ENCODE measurements around the gene PRKAR2B. TPM values are rescaled to one million over a fixed set of nuclear protein-coding genes. Genes with fewer than 3 reads are reported as not detected.
A peak's percentile ranks its signal among the peaks of the same experiment; 100 is the strongest.

The PRKAR2B gene
- total and polyA plus RNA-seq, 8 donors: 4.3 to 15.0 (median 11.9) TPM

DNA sequence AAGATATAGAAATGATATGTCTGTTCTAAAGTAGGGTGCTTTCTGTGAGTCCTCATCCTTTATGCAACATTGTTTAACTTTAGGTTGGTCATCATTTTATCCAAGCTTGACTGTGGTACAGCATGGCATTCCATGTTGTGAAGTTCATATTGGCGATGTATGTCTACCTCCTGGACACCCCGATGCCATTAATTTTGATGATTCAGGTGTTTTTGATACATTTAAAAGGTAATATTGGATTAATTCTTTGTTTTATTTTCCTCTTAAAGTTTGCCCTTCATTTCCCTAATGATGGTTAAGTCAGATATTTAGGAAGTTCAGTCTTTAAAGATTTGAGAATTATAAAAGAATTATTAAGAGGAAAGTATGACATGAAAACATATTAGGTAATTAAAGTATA lies 145.6 kb downstream of the PRKAR2B start:
- no peak overlapping the region for H3K27ac ChIP-seq
- peaks cover 0 to 7% of the 10 kb centered on the region in 2 donors for H3K4me1 ChIP-seq
- TF ChIP-seq, protein P1, sequence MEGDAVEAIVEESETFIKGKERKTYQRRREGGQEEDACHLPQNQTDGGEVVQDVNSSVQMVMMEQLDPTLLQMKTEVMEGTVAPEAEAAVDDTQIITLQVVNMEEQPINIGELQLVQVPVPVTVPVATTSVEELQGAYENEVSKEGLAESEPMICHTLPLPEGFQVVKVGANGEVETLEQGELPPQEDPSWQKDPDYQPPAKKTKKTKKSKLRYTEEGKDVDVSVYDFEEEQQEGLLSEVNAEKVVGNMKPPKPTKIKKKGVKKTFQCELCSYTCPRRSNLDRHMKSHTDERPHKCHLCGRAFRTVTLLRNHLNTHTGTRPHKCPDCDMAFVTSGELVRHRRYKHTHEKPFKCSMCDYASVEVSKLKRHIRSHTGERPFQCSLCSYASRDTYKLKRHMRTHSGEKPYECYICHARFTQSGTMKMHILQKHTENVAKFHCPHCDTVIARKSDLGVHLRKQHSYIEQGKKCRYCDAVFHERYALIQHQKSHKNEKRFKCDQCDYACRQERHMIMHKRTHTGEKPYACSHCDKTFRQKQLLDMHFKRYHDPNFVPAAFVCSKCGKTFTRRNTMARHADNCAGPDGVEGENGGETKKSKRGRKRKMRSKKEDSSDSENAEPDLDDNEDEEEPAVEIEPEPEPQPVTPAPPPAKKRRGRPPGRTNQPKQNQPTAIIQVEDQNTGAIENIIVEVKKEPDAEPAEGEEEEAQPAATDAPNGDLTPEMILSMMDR (IDR thresholded peaks at IDR 0.05): no peak
- H3K27me3 ChIP-seq: no peaks in the 10 kb centered on the region
- H3K9me3 ChIP-seq: no peaks in the 10 kb centered on the region
- DNase-seq (no peak), ATAC-seq (no peak)
- intact Hi-C loops (cut with DNase I): no loop called here
- peaks cover 4 to 81% of the 10 kb centered on the region in 2 donors for H3K36me3 ChIP-seq
- H3K4me3 ChIP-seq: no peak overlapping the region

DNA sequence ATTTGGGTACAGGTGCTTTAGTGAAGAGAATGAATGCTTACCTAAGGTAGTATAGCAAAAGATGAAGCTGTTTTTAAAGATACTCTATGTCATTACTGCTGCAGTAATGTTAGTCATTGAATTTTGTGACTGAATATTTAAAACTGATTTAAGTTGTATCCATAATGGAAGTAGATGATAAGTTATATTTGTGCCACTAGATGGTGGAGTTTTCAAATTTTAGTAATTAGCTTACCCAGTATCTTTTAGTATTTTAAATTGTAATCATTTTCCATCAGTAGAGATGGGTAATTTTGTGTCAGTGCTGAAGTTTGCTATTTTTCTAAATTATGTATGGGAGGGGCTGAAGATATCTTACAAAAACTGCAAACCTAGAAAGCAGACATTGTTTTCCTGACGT lies 149.5 kb downstream of the PRKAR2B start:
- Histone ChIP-seq H3K27me3 (no peaks in the 10 kb centered on the region), H3K9me3 (no peaks in the 10 kb centered on the region), H3K36me3 (peaks cover 4 to 79% of the 10 kb centered on the region in 2 donors), H3K4me3 (no peak overlapping the region), H3K27ac (peak overlapping the region in 1 of 2 donors; percentile 20), H3K4me1 (peaks cover 0 to 7% of the 10 kb centered on the region in 2 donors)
- TF ChIP-seq, protein P1 (IDR thresholded peaks at IDR 0.05): no peak
- DNase-seq (no peak), ATAC-seq (no peak)
- intact Hi-C loops (cut with DNase I): no loop called here

DNA sequence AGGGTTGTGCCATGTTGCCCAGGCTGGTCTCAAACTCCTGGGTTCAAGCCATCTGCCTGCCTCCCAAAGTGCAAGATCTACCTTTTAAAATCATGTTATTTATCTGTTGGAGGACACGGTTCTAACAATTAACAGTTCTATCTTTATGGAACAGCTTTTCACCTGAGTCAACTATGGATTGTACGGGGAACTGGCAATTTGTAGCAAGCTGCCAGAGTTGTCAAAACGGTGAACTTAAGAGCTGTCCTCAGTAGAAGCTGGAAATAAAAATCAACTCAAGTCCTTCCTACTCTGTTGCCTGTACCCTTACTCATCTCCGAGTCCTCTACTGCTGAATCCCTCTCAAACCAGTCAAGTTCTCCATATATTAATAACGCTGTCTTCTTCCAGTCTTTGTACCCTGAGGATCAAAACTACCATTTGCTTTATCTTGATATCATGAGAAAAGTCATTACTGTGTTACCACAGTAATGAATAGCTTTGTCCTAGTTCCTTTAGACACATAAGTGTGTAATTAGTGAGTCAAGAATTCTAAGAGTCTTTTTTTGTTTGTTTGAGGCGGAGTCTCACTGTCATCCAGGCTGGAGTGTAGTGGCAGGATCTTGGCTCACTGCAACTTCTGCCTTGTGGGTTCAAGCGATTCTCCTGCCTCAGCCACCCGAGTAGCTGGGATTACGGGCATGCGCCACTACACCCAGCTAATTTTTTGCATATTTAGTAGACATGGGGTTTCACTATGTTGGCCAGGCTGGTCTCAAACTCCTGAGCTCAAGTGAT lies 152.5 kb downstream of the PRKAR2B start:
- Histone ChIP-seq H3K27ac (peak overlapping the region; percentile 28 to 74), H3K4me3 (no peak overlapping the region), H3K4me1 (peaks cover 0 to 15% of the 10 kb centered on the region in 2 donors), H3K27me3 (no peaks in the 10 kb centered on the region), H3K9me3 (no peaks in the 10 kb centered on the region), H3K36me3 (peaks cover 0 to 79% of the 10 kb centered on the region in 2 donors)
- ATAC-seq: peak; percentile 86
- peak in 2 of 4 donors; percentile 20 to 59 for DNase-seq
- TF ChIP-seq, protein P1 (IDR thresholded peaks at IDR 0.05): no peak
- intact Hi-C loops (cut with DNase I): no loop called here

DNA sequence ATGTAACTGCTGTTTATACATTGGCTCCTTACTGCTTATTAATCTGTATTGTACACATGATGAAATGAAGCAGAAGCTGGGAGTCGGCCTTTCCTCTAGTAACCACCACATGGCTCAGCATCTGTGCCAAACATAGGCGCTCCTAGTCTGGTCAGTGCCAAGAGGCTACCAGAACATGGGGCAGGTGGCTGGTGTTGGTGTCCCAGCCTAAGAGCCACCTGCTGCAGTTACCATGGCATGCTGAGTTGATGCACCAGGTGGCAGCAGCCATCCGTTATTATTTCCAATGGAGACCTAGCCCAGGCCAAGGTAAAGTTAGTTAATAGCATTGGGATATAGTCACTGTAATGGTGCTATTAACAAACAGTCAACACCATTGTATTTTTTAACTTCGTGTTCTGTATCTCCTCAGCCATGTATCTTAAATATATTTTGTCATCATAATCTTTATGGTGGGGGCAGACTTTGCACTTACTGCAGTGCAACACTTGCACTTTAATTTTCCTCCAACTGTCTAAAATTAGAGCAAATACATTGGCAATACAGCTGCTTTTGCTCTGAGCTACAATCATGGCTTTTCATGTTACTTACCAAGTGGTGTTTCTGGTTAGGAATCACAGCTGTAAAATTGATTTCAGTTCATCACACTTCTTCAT lies 157.4 kb downstream of the PRKAR2B start:
- peaks cover 0 to 99% of the 10 kb centered on the region in 2 donors for H3K36me3 ChIP-seq
- no peaks in the 10 kb centered on the region for H3K9me3 ChIP-seq
- H3K27me3 ChIP-seq: no peaks in the 10 kb centered on the region
- no peak overlapping the region for H3K27ac ChIP-seq
- peaks cover 0 to 7% of the 10 kb centered on the region in 2 donors for H3K4me1 ChIP-seq
- ATAC-seq (peak; percentile 48), DNase-seq (peak in 1 of 4 donors; percentile 19)
- no peak overlapping the region for H3K4me3 ChIP-seq
- intact Hi-C loops (cut with DNase I): no loop called here
- TF ChIP-seq, protein P1 (IDR thresholded peaks at IDR 0.05): peak in 1 of 2 donors; percentile 18

DNA sequence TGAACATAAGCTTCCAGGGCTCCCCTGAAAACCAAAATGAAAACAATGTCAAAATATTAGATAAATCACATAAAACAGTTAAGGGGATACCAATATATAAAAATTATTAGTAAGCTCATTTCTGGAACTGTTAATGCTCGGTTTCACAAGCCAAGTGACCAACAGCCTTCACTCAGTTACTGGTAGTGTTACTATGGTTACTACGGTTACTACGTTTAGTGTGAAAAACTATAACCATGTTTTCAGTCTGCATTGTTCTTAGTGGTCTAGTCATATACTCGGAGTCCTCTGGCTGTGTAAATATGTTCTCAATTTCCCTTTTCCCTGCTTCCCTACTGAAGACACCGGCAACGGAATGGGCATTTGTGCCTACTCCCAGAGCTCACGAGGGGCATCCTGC lies 159.1 kb downstream of the PRKAR2B start:
- H3K4me1 ChIP-seq: peaks cover 0 to 12% of the 10 kb centered on the region in 2 donors
- H3K27ac ChIP-seq: no peak overlapping the region
- no peaks in the 10 kb centered on the region for H3K27me3 ChIP-seq
- H3K36me3 ChIP-seq: peaks cover 0 to 95% of the 10 kb centered on the region in 2 donors
- DNase-seq: no peak
- no peaks in the 10 kb centered on the region for H3K9me3 ChIP-seq
- ATAC-seq: no peak
- TF ChIP-seq, protein P1 (IDR thresholded peaks at IDR 0.05): no peak
- no peak overlapping the region for H3K4me3 ChIP-seq
- intact Hi-C loops (cut with DNase I): no loop called here
